ENCODE results near the gene ZNF766. TPM values are rescaled to one million over a fixed set of nuclear protein-coding genes. Genes with fewer than 3 reads are reported as not detected.

Gene ZNF766
- total and polyA plus RNA-seq, 9 of the 15 experiments (the other 6 are each of a cell fraction or from before 2014, with no cell fraction given) = 6.7 to 23.0 (median 11.2) TPM

GRCh38 chr19:52273301-52273700, 3.9 kb downstream of the ZNF766 start:
- FAIRE-seq = no peak
- intact Hi-C loops (cut with micrococcal nuclease) (no loop called here), in situ Hi-C loops (cut with MboI) (no loop called here)
- Histone ChIP-seq H3K4me1 (replicated peaks in 1 of 2; ENCODE audit: control insufficient read depth in 2 of 2, insufficient read depth in 2 of 2, low read length in 2 of 2) (peaks cover 0 to 4% of the 10 kb centered on the region in 2 experiments; a peak in 2 of 5 replicates), H3K9me3 (replicated peaks; ENCODE audit: control insufficient read depth, insufficient read depth, low read depth, low read length) (peaks cover 20% of the 10 kb centered on the region), H4K20me1 (replicated peaks; ENCODE audit: control insufficient read depth, insufficient read depth, low read length) (no peaks in the 10 kb centered on the region), H3K9me1 (ENCODE audit: control insufficient read depth, insufficient read depth, low read length) (no peaks in the 10 kb centered on the region), H3K27ac (ENCODE audit: extremely low read depth, low read depth, low read length) (no peak overlapping the region), H3K79me2 (ENCODE audit: control insufficient read depth, insufficient read depth, low read length) (peaks cover 76% of the 10 kb centered on the region), H3K27me3 (ENCODE audit: control insufficient read depth in 2 of 2, insufficient read depth in 2 of 2, low read length in 2 of 2) (no peaks in the 10 kb centered on the region), H3K9ac (ENCODE audit: insufficient read depth in 1 of 2, low read depth in 2 of 2, low read length in 2 of 2) (no peak overlapping the region), H3K4me2 (ENCODE audit: insufficient read depth, low read length) (no peak overlapping the region), H3K36me3 (ENCODE audit: control insufficient read depth, insufficient read depth, low read length) (peaks cover 32% of the 10 kb centered on the region; the same call in 2 of the 3 replicates), H3K4me3 (no peak overlapping the region), H2AFZ (ENCODE audit: low read depth, low read length) (no peak overlapping the region)
- 100% methylated on average over 2 of the region's 2 CpGs for WGBS (ENCODE audit: insufficient coverage, low coverage, missing lambda C conversion rate)
- no TSS peak for BruUV-seq (replicated peaks)
- ChIA-PET CTCF (ENCODE audit: low intra/inter-chr PET ratio) (no interaction called here), POLR2A (no interaction called here)
- DNase-seq (ENCODE audit: extremely low read depth in 1 of 4, low spot score in 3 of 4) = no peak
- no peak for ATAC-seq
- no peak for TF ChIP-seq ZNF707 (CRISPR knock-in tag; conservative IDR thresholded peaks at IDR 0.05)
- no peak for TF ChIP-seq ZFP1 (CRISPR knock-in tag; IDR thresholded peaks at IDR 0.05)
- no peak for TF ChIP-seq GATA2 (CRISPR knock-in tag; IDR thresholded peaks at IDR 0.05)
- TF ChIP-seq CAMTA2 (CRISPR knock-in tag; conservative IDR thresholded peaks at IDR 0.05) = no peak
- TF ChIP-seq SIX5 (IDR thresholded peaks at IDR 0.05; ENCODE audit: borderline replicate concordance in 1 of 2, insufficient read depth in 1 of 2, low read depth in 1 of 2, low read length in 2 of 2) = no peak
- no peak for TF ChIP-seq ZNF121 (CRISPR knock-in tag; conservative IDR thresholded peaks at IDR 0.05)
- TF ChIP-seq ZBTB34 (CRISPR knock-in tag; IDR thresholded peaks at IDR 0.05) = no peak
- TF ChIP-seq MEF2D (tag; conservative IDR thresholded peaks at IDR 0.05; ENCODE audit: low read depth) = no peak
- no peak for TF ChIP-seq CREB1 (IDR thresholded peaks at IDR 0.05)
- no peak for TF ChIP-seq CREB1 (CRISPR knock-in tag; IDR thresholded peaks at IDR 0.05)
- TF ChIP-seq ZNF398 (CRISPR knock-in tag; IDR thresholded peaks at IDR 0.05) = no peak
- no peak for TF ChIP-seq TAF9B (IDR thresholded peaks at IDR 0.05; ENCODE audit: partially characterized antibody)
- TF ChIP-seq HINFP (tag; conservative IDR thresholded peaks at IDR 0.05; ENCODE audit: low read depth) = no peak
- TF ChIP-seq POLR2AphosphoS2 (IDR thresholded peaks at IDR 0.05; ENCODE audit: low read length) = no peak
- TF ChIP-seq MAFG (tag; conservative IDR thresholded peaks at IDR 0.05) = no peak
- TF ChIP-seq ZNF263 (CRISPR knock-in tag; IDR thresholded peaks at IDR 0.05; ENCODE audit: borderline replicate concordance) = no peak
- no peak for TF ChIP-seq NFATC3 (IDR thresholded peaks at IDR 0.05)
